Natural killer cell treated with Interleukin-12 subunit alpha and Interleukin-12 subunit beta and Interleukin-15 and Interleukin-18, amount 100 ng/mL, for 72 hours (primary cell): ENCODE data around the gene PRDX1. TPM values are rescaled to one million over a fixed set of nuclear protein-coding genes. Genes with fewer than 3 reads are reported as not detected.
"Not testable (repeated sequence)": the region's sequence is repeated elsewhere in the genome, so short reads cannot be mapped to it uniquely, and the experiment has no call there.

ENCODE experiments used
- ATAC-seq, 2 donors: fragments of 150-1000 bp; cut with Tn5 transposase in 1 of 2; sonication (Bioruptor Pico), chemical (Tn5 transposase) in 1 of 2; 2 replicates each; pipeline ENCODE4 v1.10.0; 2021
- DNase-seq: peaks from one replicate; pipeline ENCODE4 v3.0.0; 2022; ENCODE audit warnings: low spot score
- H3K27ac Mint-ChIP-seq, 2 donors: 1 replicate in 1 of 2; 2 replicates in 1 of 2; pipeline ENCODE4 v1.8.0; 2022; ENCODE audit warnings: mixed read lengths in 2 of 2, mild to moderate bottlenecking in 1 of 2, moderate library complexity in 1 of 2
- H3K27me3 Mint-ChIP-seq, 2 donors: 1 replicate in 1 of 2; 2 replicates in 1 of 2; pipeline ENCODE4 v1.8.0; 2022; ENCODE audit warnings: mixed read lengths in 2 of 2
- H3K36me3 Mint-ChIP-seq: one replicate; pipeline ENCODE4 v1.8.0; 2022; ENCODE audit warnings: mixed read lengths
- H3K4me1 Mint-ChIP-seq, 2 donors: 1 replicate in 1 of 2; 2 replicates in 1 of 2; pipeline ENCODE4 v1.8.0; 2022; ENCODE audit warnings: low read depth in 2 of 2, mixed read lengths in 2 of 2, mild to moderate bottlenecking in 1 of 2
- H3K4me3 Mint-ChIP-seq: one replicate; pipeline ENCODE4 v1.8.0; 2022; ENCODE audit warnings: mixed read lengths
- H3K9me3 Mint-ChIP-seq: 2 replicates; pipeline ENCODE4 v1.8.0; 2022; ENCODE audit warnings: mixed read lengths
- total RNA-seq, 2 donors: library from RNA; stranded (reverse); gene quantifications; one replicate each; pipeline ENCODE4 v1.2.3, GENCODE V29; 2022

PRDX1 gene
- total RNA-seq, 2 donors from 2014 or later: 246 to 396 TPM

- ATAC-seq (no peak), DNase-seq (no peak)
- no peak overlapping the region for H3K27ac Mint-ChIP-seq
- no peaks in the 10 kb centered on the region for H3K27me3 Mint-ChIP-seq
- H3K36me3 Mint-ChIP-seq: no peaks in the 10 kb centered on the region
- H3K9me3 Mint-ChIP-seq: no peaks in the 10 kb centered on the region
- H3K4me3 Mint-ChIP-seq: no peak overlapping the region
- peaks cover 0 to 8% of the 10 kb centered on the region in 2 donors for H3K4me1 Mint-ChIP-seq
Measured at GRCh38 chr1:45485949-45486348, 35.7 kb downstream of the PRDX1 start.

- Mint-ChIP-seq H3K9me3 (no peaks in the 10 kb centered on the region), H3K4me1 (no peaks in the 10 kb centered on the region), H3K27me3 (no peaks in the 10 kb centered on the region), H3K27ac (no peak overlapping the region), H3K4me3 (no peak overlapping the region), H3K36me3 (no peaks in the 10 kb centered on the region)
- ATAC-seq: no peak
- DNase-seq: no peak
Measured at GRCh38 chr1:45479039-45479748, 42.5 kb downstream of the PRDX1 start.

- Mint-ChIP-seq H3K36me3 (no peaks in the 10 kb centered on the region), H3K4me3 (no peak overlapping the region), H3K27me3 (no peaks in the 10 kb centered on the region), H3K9me3 (no peaks in the 10 kb centered on the region), H3K27ac (no peak overlapping the region), H3K4me1 (peaks cover 0 to 3% of the 10 kb centered on the region in 2 donors)
- ATAC-seq (no peak), DNase-seq (no peak)
Measured at GRCh38 chr1:45478121-45478814, 43.4 kb downstream of the PRDX1 start.

- ATAC-seq (no peak), DNase-seq (no peak)
- Mint-ChIP-seq H3K4me3 (no peak overlapping the region), H3K36me3 (no peaks in the 10 kb centered on the region), H3K27ac (no peak overlapping the region), H3K27me3 (no peaks in the 10 kb centered on the region), H3K9me3 (no peaks in the 10 kb centered on the region), H3K4me1 (peaks cover 0 to 6% of the 10 kb centered on the region in 2 donors)
Measured at GRCh38 chr1:45477646-45478045, 44.0 kb downstream of the PRDX1 start.

GRCh38 chr1:45474194-45474593, 47.5 kb downstream of the PRDX1 start:
- not testable (repeated sequence) for H3K36me3 Mint-ChIP-seq, H3K27ac Mint-ChIP-seq, H3K27me3 Mint-ChIP-seq, H3K9me3 Mint-ChIP-seq, H3K4me1 Mint-ChIP-seq, DNase-seq, ATAC-seq, H3K4me3 Mint-ChIP-seq

GRCh38 chr1:45473302-45473701, 48.4 kb downstream of the PRDX1 start:
- ATAC-seq (no peak), DNase-seq (no peak)
- Mint-ChIP-seq H3K27ac (no peak overlapping the region), H3K4me3 (no peak overlapping the region), H3K4me1 (peaks cover 0 to 6% of the 10 kb centered on the region in 2 donors), H3K36me3 (no peaks in the 10 kb centered on the region), H3K27me3 (no peaks in the 10 kb centered on the region), H3K9me3 (no peaks in the 10 kb centered on the region)

- ATAC-seq: no peak
- H3K4me3 Mint-ChIP-seq: no peak overlapping the region
- no peak for DNase-seq
- peaks cover 0 to 6% of the 10 kb centered on the region in 2 donors for H3K4me1 Mint-ChIP-seq
- H3K27ac Mint-ChIP-seq: no peak overlapping the region
- no peaks in the 10 kb centered on the region for H3K27me3 Mint-ChIP-seq
- no peaks in the 10 kb centered on the region for H3K36me3 Mint-ChIP-seq
- H3K9me3 Mint-ChIP-seq: no peaks in the 10 kb centered on the region
Measured at GRCh38 chr1:45470306-45470798, 51.3 kb downstream of the PRDX1 start.

- H3K27ac Mint-ChIP-seq, H3K4me1 Mint-ChIP-seq, H3K9me3 Mint-ChIP-seq, H3K27me3 Mint-ChIP-seq, H3K36me3 Mint-ChIP-seq, H3K4me3 Mint-ChIP-seq, DNase-seq: not testable (repeated sequence)
- ATAC-seq: peak in 1 of 2 donors; percentile 49
Measured at GRCh38 chr1:45467353-45467752, 54.3 kb downstream of the PRDX1 start.

- H3K27ac Mint-ChIP-seq: peak overlapping the region in 1 of 2 donors; percentile 40
- H3K4me1 Mint-ChIP-seq: no peaks in the 10 kb centered on the region
- no peak for DNase-seq
- H3K27me3 Mint-ChIP-seq: no peaks in the 10 kb centered on the region
- no peak overlapping the region for H3K4me3 Mint-ChIP-seq
- no peak for ATAC-seq
- no peaks in the 10 kb centered on the region for H3K36me3 Mint-ChIP-seq
- no peaks in the 10 kb centered on the region for H3K9me3 Mint-ChIP-seq
Measured at GRCh38 chr1:45465277-45465676, 56.4 kb downstream of the PRDX1 start.

Other genes starting within 250 kb of the PRDX1 start
- 10 to 100 TPM in 1 of 2 donors, 1 to 10 TPM in 1; 8.6 to 51.9 TPM for gene HPDL, start 195.0 kb downstream of the PRDX1 start, total RNA-seq
- 10 to 100 TPM; 29.8 to 43.6 TPM for gene TOE1, start 181.7 kb downstream of the PRDX1 start, total RNA-seq
- gene MUTYH, start 181.4 kb downstream of the PRDX1 start, total RNA-seq: 10 to 100 TPM; 30.5 to 63.2 TPM
- gene TESK2, start 30.7 kb downstream of the PRDX1 start, total RNA-seq: 1 to 10 TPM; 2.4 to 4.0 TPM
- 1 to 10 TPM; 2.4 to 8.4 TPM for gene CCDC163, start 21.8 kb downstream of the PRDX1 start, total RNA-seq
- gene MMACHC, start 21.6 kb downstream of the PRDX1 start, total RNA-seq: 1 to 10 TPM; 3.8 to 5.6 TPM
- gene AKR1A1, start 28.9 kb upstream of the PRDX1 start, total RNA-seq: 100 to 1,000 TPM; 137 to 181 TPM
- 100 to 1,000 TPM; 145 to 291 TPM for gene NASP, start 62.2 kb upstream of the PRDX1 start, total RNA-seq
- 1 to 10 TPM; 4.4 to 6.9 TPM for gene CCDC17, start 102.2 kb upstream of the PRDX1 start, total RNA-seq
- gene GPBP1L1, start 164.6 kb upstream of the PRDX1 start, total RNA-seq: 100 to 1,000 TPM; 100 to 140 TPM
- 10 to 100 TPM; 18.7 to 19.4 TPM for gene TMEM69, start 166.3 kb upstream of the PRDX1 start, total RNA-seq
- 10 to 100 TPM; 16.2 to 16.5 TPM for gene IPP, start 228.8 kb upstream of the PRDX1 start, total RNA-seq